Nephron progenitor cell (in vitro differentiated cells): ENCODE measurements around the gene BBS1.

Source experiments
- DNase-seq: peaks from one replicate; pipeline ENCODE4 v3.0.0; 2021
- H3K27ac Mint-ChIP-seq: 2 replicates; pipeline ENCODE4 v1.8.0; 2021; ENCODE audit warnings: mild to moderate bottlenecking, moderate library complexity, mixed read lengths
- H3K27me3 Mint-ChIP-seq: 2 replicates; pipeline ENCODE4 v1.8.0; 2021; ENCODE audit warnings: mild to moderate bottlenecking, low read depth, mixed read lengths; ENCODE audit not compliant: poor library complexity
- H3K36me3 Mint-ChIP-seq: 2 replicates; pipeline ENCODE4 v1.8.0; 2021; ENCODE audit warnings: low read depth, mixed read lengths
- H3K4me1 Mint-ChIP-seq: 2 replicates; pipeline ENCODE4 v1.8.0; 2021; ENCODE audit warnings: mixed read lengths
- H3K4me3 Mint-ChIP-seq: 2 replicates; pipeline ENCODE4 v1.8.0; 2021; ENCODE audit warnings: mild to moderate bottlenecking, moderate library complexity, mixed read lengths
- H3K9me3 Mint-ChIP-seq: 2 replicates; pipeline ENCODE4 v1.8.0; 2021; ENCODE audit warnings: mild to moderate bottlenecking, moderate library complexity, mixed read lengths
- TF ChIP-seq, protein P1 (sequence below): fragments of 200-600 bp; sonication (generic); IDR thresholded peaks from 2 replicates; pipeline ENCODE4 v1.5.0; 2021; ENCODE audit warnings: antibody characterized with exemption

Gene BBS1

GRCh38 chr11:66470015-66470414, 40.4 kb upstream of the BBS1 start:
- Mint-ChIP-seq H3K4me1 (peaks cover 49% of the 10 kb centered on the region), H3K27ac (peak overlapping the region; percentile 34), H3K4me3 (peak overlapping the region; percentile 35), H3K27me3 (peaks cover 14% of the 10 kb centered on the region), H3K9me3 (no peaks in the 10 kb centered on the region), H3K36me3 (peaks cover 10% of the 10 kb centered on the region)
- TF ChIP-seq, protein P1, sequence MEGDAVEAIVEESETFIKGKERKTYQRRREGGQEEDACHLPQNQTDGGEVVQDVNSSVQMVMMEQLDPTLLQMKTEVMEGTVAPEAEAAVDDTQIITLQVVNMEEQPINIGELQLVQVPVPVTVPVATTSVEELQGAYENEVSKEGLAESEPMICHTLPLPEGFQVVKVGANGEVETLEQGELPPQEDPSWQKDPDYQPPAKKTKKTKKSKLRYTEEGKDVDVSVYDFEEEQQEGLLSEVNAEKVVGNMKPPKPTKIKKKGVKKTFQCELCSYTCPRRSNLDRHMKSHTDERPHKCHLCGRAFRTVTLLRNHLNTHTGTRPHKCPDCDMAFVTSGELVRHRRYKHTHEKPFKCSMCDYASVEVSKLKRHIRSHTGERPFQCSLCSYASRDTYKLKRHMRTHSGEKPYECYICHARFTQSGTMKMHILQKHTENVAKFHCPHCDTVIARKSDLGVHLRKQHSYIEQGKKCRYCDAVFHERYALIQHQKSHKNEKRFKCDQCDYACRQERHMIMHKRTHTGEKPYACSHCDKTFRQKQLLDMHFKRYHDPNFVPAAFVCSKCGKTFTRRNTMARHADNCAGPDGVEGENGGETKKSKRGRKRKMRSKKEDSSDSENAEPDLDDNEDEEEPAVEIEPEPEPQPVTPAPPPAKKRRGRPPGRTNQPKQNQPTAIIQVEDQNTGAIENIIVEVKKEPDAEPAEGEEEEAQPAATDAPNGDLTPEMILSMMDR: no peak
- no peak for DNase-seq

DNA sequence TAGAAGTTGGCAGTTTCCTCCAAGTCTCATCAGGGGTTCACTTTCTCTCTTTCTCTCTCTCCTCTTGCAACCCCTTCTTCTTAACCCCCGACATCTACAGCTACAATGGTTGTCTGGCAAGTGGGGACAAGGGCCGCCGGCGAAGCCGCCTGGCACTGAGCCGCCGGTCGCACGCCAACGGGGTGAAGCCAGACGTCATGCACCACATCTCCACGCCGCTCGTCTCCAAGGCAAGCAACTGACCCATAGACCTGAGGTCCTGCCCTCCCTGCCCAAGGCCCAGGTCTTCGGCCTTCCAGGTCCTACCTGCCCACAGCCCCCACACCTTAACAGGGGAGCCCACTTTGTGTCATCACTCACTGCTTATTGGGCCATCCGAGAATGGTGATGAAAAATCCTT, 39.3 kb upstream of the BBS1 start:
- no peak for DNase-seq
- Mint-ChIP-seq H3K27ac (peak overlapping the region; percentile 71), H3K27me3 (peaks cover 5% of the 10 kb centered on the region), H3K9me3 (no peaks in the 10 kb centered on the region), H3K36me3 (peaks cover 10% of the 10 kb centered on the region), H3K4me1 (peaks cover 39% of the 10 kb centered on the region), H3K4me3 (no peak overlapping the region)
- TF ChIP-seq, protein P1: no peak

GRCh38 chr11:66472054-66472453, 38.4 kb upstream of the BBS1 start:
- peaks cover 46% of the 10 kb centered on the region for H3K4me1 Mint-ChIP-seq
- peaks cover 10% of the 10 kb centered on the region for H3K36me3 Mint-ChIP-seq
- TF ChIP-seq, protein P1: no peak
- peaks cover 5% of the 10 kb centered on the region for H3K27me3 Mint-ChIP-seq
- H3K4me3 Mint-ChIP-seq: no peak overlapping the region
- H3K9me3 Mint-ChIP-seq: no peaks in the 10 kb centered on the region
- DNase-seq: no peak
- H3K27ac Mint-ChIP-seq: no peak overlapping the region

GRCh38 chr11:66473167-66473566, 37.3 kb upstream of the BBS1 start:
- H3K27ac Mint-ChIP-seq: no peak overlapping the region

GRCh38 chr11:66473608-66474515, 36.6 kb upstream of the BBS1 start:
- no peak overlapping the region for H3K4me3 Mint-ChIP-seq
- peaks cover 3% of the 10 kb centered on the region for H3K27me3 Mint-ChIP-seq
- H3K4me1 Mint-ChIP-seq: peaks cover 46% of the 10 kb centered on the region
- H3K27ac Mint-ChIP-seq: peak overlapping the region; percentile 59
- no peak for DNase-seq
- TF ChIP-seq, protein P1: no peak
- H3K36me3 Mint-ChIP-seq: peaks cover 10% of the 10 kb centered on the region
- no peaks in the 10 kb centered on the region for H3K9me3 Mint-ChIP-seq

More at GRCh38 chr11:66473167-66473566, 37.3 kb upstream of the BBS1 start:
- no peak overlapping the region for H3K4me3 Mint-ChIP-seq
- TF ChIP-seq, protein P1: no peak
- H3K36me3 Mint-ChIP-seq: peaks cover 10% of the 10 kb centered on the region
- H3K9me3 Mint-ChIP-seq: no peaks in the 10 kb centered on the region
- H3K27me3 Mint-ChIP-seq: peaks cover 3% of the 10 kb centered on the region
- H3K4me1 Mint-ChIP-seq: peaks cover 46% of the 10 kb centered on the region
- no peak for DNase-seq
